IMR-90 (cell line): ENCODE data around the gene STAT6. TPM values are rescaled to one million over a fixed set of nuclear protein-coding genes. Genes with fewer than 3 reads are reported as not detected.

ENCODE experiments used
- ATAC-seq: fragments of 200-7000 bp; cut with Tn5 transposase; 2 replicates; pipeline ENCODE4 v1.9.1; 2020; ENCODE audit warnings: low read depth, mild to moderate bottlenecking, moderate library complexity
- BruUV-seq: library from RNA; stranded (reverse); fragments of 400-500 nt; replicated peaks from 2 replicates; lab custom pipeline; 2021; lab: Mats Ljungman, UMichigan
- CTCF ChIA-PET: fragments of 300-600 bp; formaldehyde crosslinking; extraction: SDS; loops from one replicate; lab custom pipeline; 2021; ENCODE audit warnings: antibody characterized with exemption; lab: Yijun Ruan, JAX
- POLR2A ChIA-PET: fragments of 300-600 bp; sonication (Branson Sonifier 250); formaldehyde crosslinking; loops from one replicate; lab custom pipeline; 2022; ENCODE audit warnings: antibody characterized with exemption; ENCODE audit not compliant: unreplicated experiment; lab: Charles Lee
- DNase-seq: peaks from one replicate; pipeline ENCODE4 v3.0.0; 2013
- H2AFZ ChIP-seq: replicated peaks from 2 replicates; pipeline ENCODE3; 2013; ENCODE audit warnings: low read length, mild to moderate bottlenecking; ENCODE audit not compliant: poor library complexity
- H2AK5ac ChIP-seq: 2 replicates; pipeline ENCODE4 v1.6.1; 2013; ENCODE audit warnings: low read depth, low read length, inconsistent platforms
- H2AK9ac ChIP-seq: replicated peaks from 2 replicates; pipeline ENCODE3; 2013; ENCODE audit warnings: mild to moderate bottlenecking, low read depth, low read length, moderate library complexity; ENCODE audit not compliant: poor library complexity
- H2BK120ac ChIP-seq: 2 replicates; pipeline ENCODE4 v1.6.1; 2013; ENCODE audit warnings: low read depth, low read length, inconsistent platforms
- H2BK15ac ChIP-seq: 3 replicates; pipeline ENCODE4 v1.6.1; 2013; ENCODE audit warnings: low read depth, low read length, inconsistent platforms
- H2BK20ac ChIP-seq: 2 replicates; pipeline ENCODE4 v1.6.1; 2013; ENCODE audit warnings: low read depth, mild to moderate bottlenecking, inconsistent platforms, low read length, moderate library complexity
- H2BK5ac ChIP-seq: 2 replicates; pipeline ENCODE4 v1.6.1; 2013; ENCODE audit warnings: mild to moderate bottlenecking, low read depth, low read length, inconsistent platforms; ENCODE audit not compliant: poor library complexity, severe bottlenecking
- H3K14ac ChIP-seq: replicated peaks from 2 replicates; pipeline ENCODE4 v1.6.1; 2013; ENCODE audit warnings: low read depth, low read length, inconsistent platforms
- H3K18ac ChIP-seq: 2 replicates; pipeline ENCODE4 v1.6.1; 2013; ENCODE audit warnings: low read depth, low read length, control low read depth
- H3K23ac ChIP-seq: 2 replicates; pipeline ENCODE4 v1.6.1; 2013; ENCODE audit warnings: low read depth, low read length, inconsistent platforms
- H3K27ac ChIP-seq: 2 replicates; pipeline ENCODE4 v1.5.1; 2013; ENCODE audit warnings: mild to moderate bottlenecking, control low read depth, low read length; ENCODE audit not compliant: insufficient read depth
- H3K27me3 ChIP-seq: 2 replicates; pipeline ENCODE4 v1.6.1; 2013; ENCODE audit warnings: low read length; ENCODE audit not compliant: control insufficient read depth, insufficient read depth
- H3K36me3 ChIP-seq: 2 replicates; pipeline ENCODE4 v1.6.1; 2013; ENCODE audit warnings: low read length, mixed read lengths; ENCODE audit not compliant: control insufficient read depth, insufficient read depth
- H3K4ac ChIP-seq: 2 replicates; pipeline ENCODE4 v1.6.1; 2013; ENCODE audit warnings: low read depth, low read length, inconsistent platforms
- H3K4me1 ChIP-seq: 2 replicates; pipeline ENCODE4 v1.6.1; 2013; ENCODE audit warnings: low read length, mixed read lengths; ENCODE audit not compliant: control insufficient read depth, insufficient read depth
- H3K4me2 ChIP-seq: 2 replicates; pipeline ENCODE4 v1.6.1; 2013; ENCODE audit warnings: low read depth, mild to moderate bottlenecking, control low read depth, low read length, moderate library complexity
- H3K4me3 ChIP-seq: 2 replicates; pipeline ENCODE4 v1.5.1; 2013; ENCODE audit warnings: low read depth, mild to moderate bottlenecking, control low read depth, low read length, moderate library complexity; ENCODE audit not compliant: insufficient read depth
- H3K56ac ChIP-seq: 2 replicates; pipeline ENCODE4 v1.6.1; 2013; ENCODE audit warnings: low read length, inconsistent platforms; ENCODE audit not compliant: insufficient read depth; ENCODE audit errors: extremely low read depth
- H3K79me1 ChIP-seq, 2 experiments: 2 replicates each; pipeline ENCODE4 v1.6.1; 2013; ENCODE audit warnings: low read length in 2 of 2, inconsistent platforms in 1 of 2, low read depth in 1 of 2
- H3K9ac ChIP-seq: 2 replicates; pipeline ENCODE4 v1.6.1; 2013; ENCODE audit warnings: low read depth, low read length, control low read depth
- H3K9me1 ChIP-seq: 2 replicates; pipeline ENCODE4 v1.6.1; 2013; ENCODE audit warnings: low read length, inconsistent platforms; ENCODE audit not compliant: insufficient read depth
- H3K9me3 ChIP-seq: 2 replicates; pipeline ENCODE4 v1.6.1; 2013; ENCODE audit warnings: low read length; ENCODE audit not compliant: control insufficient read depth, insufficient read depth
- H4K20me1 ChIP-seq: 2 replicates; pipeline ENCODE4 v1.6.1; 2013; ENCODE audit warnings: low read length, inconsistent platforms; ENCODE audit not compliant: insufficient read depth
- H4K5ac ChIP-seq: 2 replicates; pipeline ENCODE4 v1.6.1; 2013; ENCODE audit warnings: mild to moderate bottlenecking, low read depth, low read length, control low read depth
- H4K8ac ChIP-seq, 2 experiments: 2 replicates each; pipeline ENCODE4 v1.6.1; 2013; ENCODE audit warnings: low read depth in 2 of 2, low read length in 2 of 2, control low read depth in 1 of 2, inconsistent platforms in 1 of 2
- H4K91ac ChIP-seq: 2 replicates; pipeline ENCODE4 v1.6.1; 2013; ENCODE audit warnings: low read depth, low read length, inconsistent platforms; ENCODE audit not compliant: insufficient read depth
- CEBPB ChIP-seq: IDR thresholded peaks from 2 replicates; pipeline ENCODE4 v1.6.1; 2012; ENCODE audit warnings: low read depth, low read length, improper control_type of control experiment
- CHD1 ChIP-seq: IDR thresholded peaks from 2 replicates; pipeline ENCODE4 v1.6.1; 2012; ENCODE audit warnings: low read depth, low read length, improper control_type of control experiment
- MAFK ChIP-seq: IDR thresholded peaks from 2 replicates; pipeline ENCODE4 v1.6.1; 2012; ENCODE audit warnings: low read depth, low read length, improper control_type of control experiment
- NFE2L2 ChIP-seq: fragments of 150-350 bp; IDR thresholded peaks from 2 replicates; pipeline ENCODE4 v1.6.1; 2016; ENCODE audit warnings: low read depth, mild to moderate bottlenecking, low read length
- POLR2A ChIP-seq: IDR thresholded peaks from 2 replicates; pipeline ENCODE4 v1.6.1; 2012; ENCODE audit warnings: mild to moderate bottlenecking, low read depth, low read length
- RAD21 ChIP-seq: IDR thresholded peaks from 2 replicates; pipeline ENCODE4 v1.6.1; 2012; ENCODE audit warnings: low read length, improper control_type of control experiment
- RCOR1 ChIP-seq: IDR thresholded peaks from 2 replicates; pipeline ENCODE4 v1.6.1; 2012; ENCODE audit warnings: mild to moderate bottlenecking, low read length, improper control_type of control experiment; ENCODE audit not compliant: insufficient replicate concordance
- RFX5 ChIP-seq: IDR thresholded peaks from 2 replicates; pipeline ENCODE4 v1.8.0; 2012; ENCODE audit warnings: low read depth, mild to moderate bottlenecking, low read length, moderate library complexity
- USF2 ChIP-seq: fragments of 150-350 bp; IDR thresholded peaks from 2 replicates; pipeline ENCODE4 v1.6.1; 2017; ENCODE audit warnings: mild to moderate bottlenecking, antibody characterized with exemption, low read length, low read depth
- WGBS, 2 experiments: methylation state at CpG; one replicate each; pipeline versions ENCODE4 v1.1.5 to v1.1.7; 2013; ENCODE audit warnings: missing lambda C conversion rate in 2 of 2; ENCODE audit not compliant: insufficient read length in 1 of 2; ENCODE audit errors: extremely low coverage in 2 of 2; 5-methylcytosine and 5-hydroxymethylcytosine counted together
- dilution Hi-C: fragments of 300-500 bp; cut with HindIII; formaldehyde crosslinking; loops from one replicate; pipeline ENCODE4 v1.14.3; 2018; ENCODE audit warnings: low sequenced_read_pairs; ENCODE audit not compliant: unreplicated experiment
- in situ Hi-C: fragments of 300-500 bp; cut with MboI; formaldehyde crosslinking; loops from 3 replicates; pipeline ENCODE4 v1.14.3; 2019; ENCODE audit warnings: low sequenced_read_pairs, inconsistent platforms, mixed read lengths
- intact Hi-C: fragments of 100-400 bp; cut with micrococcal nuclease; formaldehyde crosslinking; loops from 2 replicates; pipeline ENCODE4 v1.10.0; 2022
- polyA plus RNA-seq, 3 experiments: library from polyadenylated mRNA; depleted of rRNA; stranded (reverse); fragments of >200 nt; gene quantifications; 2 replicates each; pipeline ENCODE4 v1.2.3, GENCODE V29; 2012; ENCODE audit warnings: low replicate concordance in 1 of 3
- total RNA-seq: library from RNA; depleted of rRNA; stranded (reverse); fragments of >200 nt; gene quantifications from 2 replicates; pipeline ENCODE4 v1.2.3, GENCODE V29; 2012

Gene STAT6
- total and polyA plus RNA-seq, 2 of the 4 experiments (the other 2 are of a cell fraction): 43.4 to 96.9 TPM

- TF ChIP-seq NFE2L2: no peak
- TF ChIP-seq CEBPB: no peak
Measured at GRCh38 chr12:57139796-57140649, 28.9 kb upstream of the STAT6 start (continued).

DNA sequence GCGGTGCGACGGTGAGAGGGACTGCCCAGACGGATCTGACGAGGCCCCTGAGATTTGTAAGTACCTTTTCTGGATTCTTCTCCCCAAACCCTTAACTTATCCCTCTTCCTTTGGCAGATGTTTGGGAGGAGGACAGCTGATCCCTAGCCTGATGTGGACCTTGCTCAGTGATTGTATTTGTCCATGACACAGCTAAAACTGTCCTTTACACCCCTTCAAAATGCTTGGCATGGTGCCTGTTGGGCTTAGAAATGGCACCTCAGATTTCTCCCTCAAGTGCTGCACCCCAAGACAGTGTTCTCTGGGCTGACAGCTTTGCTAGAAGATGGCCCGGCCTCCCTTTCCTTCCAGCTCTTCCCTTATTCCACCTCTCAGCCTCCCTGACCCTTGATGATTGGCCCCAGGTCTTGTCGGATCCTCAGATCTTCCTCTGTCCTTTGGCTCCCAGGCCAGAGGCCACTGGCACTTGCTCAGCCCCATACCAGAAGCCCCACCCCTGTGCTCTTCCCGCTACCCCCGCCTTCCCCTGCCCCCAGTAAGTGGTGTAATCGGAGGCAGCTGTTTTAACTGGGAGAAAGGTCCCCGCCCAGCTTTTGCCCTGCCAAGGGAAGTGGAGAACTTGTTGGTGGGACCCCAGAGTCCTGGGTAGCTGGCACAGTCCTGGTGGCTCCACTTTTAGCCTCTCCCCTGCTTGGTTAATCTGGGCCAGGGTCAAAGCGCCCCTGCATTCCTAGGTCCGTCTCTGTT lies 27.5 kb upstream of the STAT6 start:
- Histone ChIP-seq H3K27me3 (no peaks in the 10 kb centered on the region), H2BK20ac (no peak overlapping the region), H3K9ac (no peak overlapping the region; the same call in 1 of the 2 replicates), H3K4me2 (no peak overlapping the region), H3K56ac (no peak overlapping the region), H2AK9ac (no peak overlapping the region), H4K5ac (no peak overlapping the region), H3K4ac (no peak overlapping the region), H2BK5ac (no peak overlapping the region), H3K9me1 (peaks cover 33% of the 10 kb centered on the region), H4K20me1 (peaks cover 93% of the 10 kb centered on the region), H2AK5ac (no peak overlapping the region), H2AFZ (no peak overlapping the region), H4K8ac (no peak overlapping the region), H3K4me3 (no peak overlapping the region), H4K91ac (no peak overlapping the region), H2BK15ac (no peak overlapping the region), H2BK120ac (no peak overlapping the region), H3K36me3 (peaks cover 60% of the 10 kb centered on the region), H3K9me3 (no peaks in the 10 kb centered on the region), H3K14ac (no peak overlapping the region), H3K79me1 (peaks cover 61 to 94% of the 10 kb centered on the region in 2 experiments), H3K23ac (peak overlapping the region; percentile 41; the same call in 1 of the 2 replicates), H3K18ac (no peak overlapping the region; the same call in 1 of the 2 replicates), H3K4me1 (peaks cover 51% of the 10 kb centered on the region), H3K27ac (peak overlapping the region; percentile 35)
- intact Hi-C loops: no loop called here
- dilution Hi-C loops: no loop called here
- in situ Hi-C loops: no loop called here
- TF ChIP-seq MAFK: no peak
- TF ChIP-seq RCOR1: no peak
- no peak for TF ChIP-seq CHD1
- TF ChIP-seq RAD21: no peak
- TF ChIP-seq USF2: no peak
- no peak for TF ChIP-seq POLR2A
- TF ChIP-seq CEBPB: no peak
- TF ChIP-seq RFX5: no peak
- 60% methylated on average over 1 of the region's 13 CpGs; no CpG with 5 or more reads in 1 of the 2 experiments for WGBS, 2 experiments
- POLR2A ChIA-PET: interaction anchor here (0.8 kb wide), 1 partner anchor 11 kb away, joined by 3 read pairs; no protein-coding TSS in a partner anchor
- CTCF ChIA-PET: no interaction called here
- ATAC-seq: peak; percentile 18; the same call in 1 of the 2 replicates
- no TSS peak for BruUV-seq
- DNase-seq: no peak
